ENCODE data around the gene UQCC3. TPM values are rescaled to one million over a fixed set of nuclear protein-coding genes. Genes with fewer than 3 reads are reported as not detected.

UQCC3 gene
- total and polyA plus RNA-seq, 2 of the 4 experiments (the other 2 are of a cell fraction): 5.7 to 9.7 TPM

GRCh38 chr11:62715150-62716130 is 44.0 kb downstream of the UQCC3 start:
- Histone ChIP-seq H3K27ac (ENCODE audit: insufficient read depth, low read length) (no peak overlapping the region), H3K4ac (ENCODE audit: low read depth, low read length) (no peak overlapping the region), H4K5ac (ENCODE audit: low read depth, low read length) (no peak overlapping the region), H3K79me1 (ENCODE audit: low read depth in 1 of 2, low read length in 2 of 2) (peaks cover 28 to 61% of the 10 kb centered on the region in 2 experiments), H2BK120ac (ENCODE audit: low read depth, low read length) (no peak overlapping the region), H2AFZ (replicated peaks; ENCODE audit: low read length, poor library complexity) (no peak overlapping the region), H3K56ac (ENCODE audit: extremely low read depth, insufficient read depth, low read length) (no peak overlapping the region), H3K9me1 (ENCODE audit: insufficient read depth, low read length) (0 out of 2 replicates have a peak, but pooled peaks cover 3% of the 10 kb centered on the region), H3K27me3 (ENCODE audit: control insufficient read depth, insufficient read depth, low read length) (no peaks in the 10 kb centered on the region), H3K4me3 (ENCODE audit: insufficient read depth, low read depth, low read length) (no peak overlapping the region), H3K23ac (ENCODE audit: low read depth, low read length) (no peak overlapping the region), H3K9me3 (ENCODE audit: control insufficient read depth, insufficient read depth, low read length) (no peaks in the 10 kb centered on the region), H4K8ac (ENCODE audit: low read depth in 2 of 2, low read length in 2 of 2) (no peak overlapping the region), H4K91ac (ENCODE audit: insufficient read depth, low read depth, low read length) (no peak overlapping the region), H2BK20ac (ENCODE audit: low read depth, low read length) (no peak overlapping the region), H2BK5ac (ENCODE audit: low read depth, low read length, poor library complexity, severe bottlenecking) (no peak overlapping the region), H3K9ac (ENCODE audit: low read depth, low read length) (no peak overlapping the region), H2AK9ac (replicated peaks; ENCODE audit: low read depth, low read length, poor library complexity) (no peak overlapping the region), H3K36me3 (ENCODE audit: control insufficient read depth, insufficient read depth, low read length) (peaks cover 69% of the 10 kb centered on the region), H3K18ac (ENCODE audit: low read depth, low read length) (no peak overlapping the region), H3K4me1 (ENCODE audit: control insufficient read depth, insufficient read depth, low read length) (peaks cover 4% of the 10 kb centered on the region; the same call in 1 of the 2 replicates), H3K14ac (replicated peaks; ENCODE audit: low read depth, low read length) (no peak overlapping the region), H2AK5ac (ENCODE audit: low read depth, low read length) (no peak overlapping the region), H4K20me1 (ENCODE audit: insufficient read depth, low read length) (no peaks in the 10 kb centered on the region), H3K4me2 (ENCODE audit: low read depth, low read length) (no peak overlapping the region), H2BK15ac (ENCODE audit: low read depth, low read length) (no peak overlapping the region)
- ATAC-seq (ENCODE audit: low read depth): no peak
- 99% methylated on average over 8 of the region's 24 CpGs; no CpG with 5 or more reads in 1 of the 2 experiments for WGBS, 2 experiments (ENCODE audit: extremely low coverage in 2 of 2, insufficient read length in 1 of 2)
- CTCF ChIA-PET: interaction anchor here (0.6 kb wide), 1 partner anchor 90 kb away, joined by 3 read pairs; the partner anchor contains the start of gene NXF1
- in situ Hi-C loops (cut with MboI; ENCODE audit: low sequenced_read_pairs) (no loop called here), intact Hi-C loops (cut with micrococcal nuclease) (no loop called here), dilution Hi-C loops (cut with HindIII; ENCODE audit: low sequenced_read_pairs, unreplicated experiment) (no loop called here)
- DNase-seq: no peak
- POLR2A ChIA-PET (ENCODE audit: unreplicated experiment): no interaction called here
- no TSS peak for BruUV-seq (replicated peaks)
- TF ChIP-seq BHLHE40 (IDR thresholded peaks at IDR 0.05; ENCODE audit: low read depth, low read length) (no peak), CEBPB (IDR thresholded peaks at IDR 0.05; ENCODE audit: low read depth, low read length) (no peak), MXI1 (IDR thresholded peaks at IDR 0.05; ENCODE audit: borderline replicate concordance, low read depth, low read length) (no peak), RCOR1 (IDR thresholded peaks at IDR 0.05; ENCODE audit: insufficient replicate concordance, low read length) (no peak), POLR2A (IDR thresholded peaks at IDR 0.05; ENCODE audit: low read depth, low read length) (no peak), MAFK (IDR thresholded peaks at IDR 0.05; ENCODE audit: low read depth, low read length) (no peak), ELK1 (IDR thresholded peaks at IDR 0.05; ENCODE audit: borderline replicate concordance, low read depth, low read length) (no peak), SMC3 (IDR thresholded peaks at IDR 0.05; ENCODE audit: low read depth, low read length) (no peak), RFX5 (IDR thresholded peaks at IDR 0.05; ENCODE audit: low read depth, low read length) (no peak), MAZ (IDR thresholded peaks at IDR 0.05; ENCODE audit: borderline replicate concordance, low read depth, low read length) (no peak), NFE2L2 (IDR thresholded peaks at IDR 0.05; ENCODE audit: low read depth, low read length) (no peak), FOS (IDR thresholded peaks at IDR 0.05; ENCODE audit: low read depth, low read length) (no peak)
- TF ChIP-seq, protein P1, sequence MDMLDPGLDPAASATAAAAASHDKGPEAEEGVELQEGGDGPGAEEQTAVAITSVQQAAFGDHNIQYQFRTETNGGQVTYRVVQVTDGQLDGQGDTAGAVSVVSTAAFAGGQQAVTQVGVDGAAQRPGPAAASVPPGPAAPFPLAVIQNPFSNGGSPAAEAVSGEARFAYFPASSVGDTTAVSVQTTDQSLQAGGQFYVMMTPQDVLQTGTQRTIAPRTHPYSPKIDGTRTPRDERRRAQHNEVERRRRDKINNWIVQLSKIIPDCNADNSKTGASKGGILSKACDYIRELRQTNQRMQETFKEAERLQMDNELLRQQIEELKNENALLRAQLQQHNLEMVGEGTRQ (IDR thresholded peaks at IDR 0.05; ENCODE audit: low read depth, low read length): no peak
- TF ChIP-seq, protein P2, sequence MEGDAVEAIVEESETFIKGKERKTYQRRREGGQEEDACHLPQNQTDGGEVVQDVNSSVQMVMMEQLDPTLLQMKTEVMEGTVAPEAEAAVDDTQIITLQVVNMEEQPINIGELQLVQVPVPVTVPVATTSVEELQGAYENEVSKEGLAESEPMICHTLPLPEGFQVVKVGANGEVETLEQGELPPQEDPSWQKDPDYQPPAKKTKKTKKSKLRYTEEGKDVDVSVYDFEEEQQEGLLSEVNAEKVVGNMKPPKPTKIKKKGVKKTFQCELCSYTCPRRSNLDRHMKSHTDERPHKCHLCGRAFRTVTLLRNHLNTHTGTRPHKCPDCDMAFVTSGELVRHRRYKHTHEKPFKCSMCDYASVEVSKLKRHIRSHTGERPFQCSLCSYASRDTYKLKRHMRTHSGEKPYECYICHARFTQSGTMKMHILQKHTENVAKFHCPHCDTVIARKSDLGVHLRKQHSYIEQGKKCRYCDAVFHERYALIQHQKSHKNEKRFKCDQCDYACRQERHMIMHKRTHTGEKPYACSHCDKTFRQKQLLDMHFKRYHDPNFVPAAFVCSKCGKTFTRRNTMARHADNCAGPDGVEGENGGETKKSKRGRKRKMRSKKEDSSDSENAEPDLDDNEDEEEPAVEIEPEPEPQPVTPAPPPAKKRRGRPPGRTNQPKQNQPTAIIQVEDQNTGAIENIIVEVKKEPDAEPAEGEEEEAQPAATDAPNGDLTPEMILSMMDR (conservative IDR thresholded peaks at IDR 0.05; ENCODE audit: low read depth, low read length): no peak

All from IMR-90 (cell line).